Measurements from ENCODE around the gene CEP104. TPM values are rescaled to one million over a fixed set of nuclear protein-coding genes. Genes with fewer than 3 reads are reported as not detected.

CEP104 gene
- total and polyA plus RNA-seq, 2 experiments from 2014 or later, result 20.5 to 32.2 TPM

- TF ChIP-seq ETS1 (IDR thresholded peaks at IDR 0.05) (no peak), CREB1 (CRISPR knock-in tag; IDR thresholded peaks at IDR 0.05; ENCODE audit: low read depth) (no peak), ZNF331 (CRISPR knock-in tag; IDR thresholded peaks at IDR 0.05; ENCODE audit: low read depth) (no peak), POLR2AphosphoS5 (IDR thresholded peaks at IDR 0.05; ENCODE audit: low read depth) (no peak), JUNB (IDR thresholded peaks at IDR 0.05; ENCODE audit: unreplicated experiment) (no peak)
Measured at GRCh38 chr1:3898475-3898735, 41.4 kb upstream of the CEP104 start (continued).

- Histone ChIP-seq H3K36me3 (ENCODE audit: insufficient read depth) (no peaks in the 10 kb centered on the region), H3K79me2 (replicated peaks; ENCODE audit: insufficient read depth) (peaks cover 66% of the 10 kb centered on the region), H3F3A (replicated peaks; ENCODE audit: low read depth) (peaks cover 3% of the 10 kb centered on the region; the same call in 1 of the 2 replicates), H3K4me1 (ENCODE audit: insufficient read depth) (0 out of 2 replicates have a peak, but pooled peaks cover 4% of the 10 kb centered on the region), H4K20me1 (replicated peaks; ENCODE audit: insufficient read depth) (peaks cover 14% of the 10 kb centered on the region; the same call in 1 of the 2 replicates), H2AFZ (no peak overlapping the region), H3K27ac (ENCODE audit: low read depth) (no peak overlapping the region), H3K9me2 (ENCODE audit: insufficient read depth) (no peaks in the 10 kb centered on the region), H3K4me2 (no peak overlapping the region), H3K4me3 (no peak overlapping the region), H3K27me3 (ENCODE audit: insufficient read depth) (no peaks in the 10 kb centered on the region)
- peaks cover 12% of the 10 kb centered on the region for H3K36me3 Mint-ChIP-seq (ENCODE audit: low read depth)
- no peak for DNase-seq (ENCODE audit: low spot score)
- H3K4me1 Mint-ChIP-seq, result peaks cover 9% of the 10 kb centered on the region; the same call in 1 of the 3 replicates
- ATAC-seq, result no peak
- H3K27ac Mint-ChIP-seq, result peak overlapping the region; percentile 66
- peaks cover 11% of the 10 kb centered on the region; the same call in 2 of the 3 replicates for H3K9me3 Mint-ChIP-seq
- no peak overlapping the region for H3K4me3 Mint-ChIP-seq
- H3K27me3 Mint-ChIP-seq (ENCODE audit: insufficient read depth, low read depth, poor library complexity), result peaks cover 8% of the 10 kb centered on the region
- no peak for TF ChIP-seq CREB1 (CRISPR knock-in tag; IDR thresholded peaks at IDR 0.05; ENCODE audit: low read depth)
- no peak for TF ChIP-seq ZNF462 (CRISPR knock-in tag; IDR thresholded peaks at IDR 0.05)
- no peak for TF ChIP-seq ZNF331 (CRISPR knock-in tag; IDR thresholded peaks at IDR 0.05; ENCODE audit: low read depth)
- no peak for TF ChIP-seq NANOG (IDR thresholded peaks at IDR 0.05; ENCODE audit: borderline replicate concordance)
- TF ChIP-seq EZH2 (IDR thresholded peaks at IDR 0.05; ENCODE audit: low read depth, unreplicated experiment), result no peak
- no peak for TF ChIP-seq ZNF114 (CRISPR knock-in tag; IDR thresholded peaks at IDR 0.05)
- TF ChIP-seq STAT1 (IDR thresholded peaks at IDR 0.05; ENCODE audit: unreplicated experiment), result no peak
- no peak for TF ChIP-seq ETS1 (IDR thresholded peaks at IDR 0.05)
- no peak for TF ChIP-seq REST (IDR thresholded peaks at IDR 0.05; ENCODE audit: unreplicated experiment)
- TF ChIP-seq POLR2AphosphoS5 (IDR thresholded peaks at IDR 0.05; ENCODE audit: low read depth), result no peak
- no peak for TF ChIP-seq JUNB (IDR thresholded peaks at IDR 0.05; ENCODE audit: unreplicated experiment)
- no peak for TF ChIP-seq EZH2phosphoT487 (IDR thresholded peaks at IDR 0.05; ENCODE audit: unreplicated experiment)
Measured at GRCh38 chr1:3896396-3897000, 39.5 kb upstream of the CEP104 start.

All from GM23338 (cell line).